H1 (cell line): ENCODE results near the gene KREMEN1. TPM values are rescaled to one million over a fixed set of nuclear protein-coding genes. Genes with fewer than 3 reads are reported as not detected.

ENCODE experiments used
- CTCF ChIA-PET: fragments of 300-600 bp; sonication (Branson Sonifier 250); formaldehyde crosslinking; loops from one replicate; lab custom pipeline; 2021; ENCODE audit not compliant: partially characterized antibody; lab: Charles Lee
- POLR2A ChIA-PET: fragments of 300-600 bp; sonication (Branson Sonifier 250); formaldehyde crosslinking; loops from one replicate; lab custom pipeline; 2021; ENCODE audit warnings: inconsistent platforms; ENCODE audit not compliant: partially characterized antibody; lab: Charles Lee
- DNase-seq, 2 experiments: peaks; one replicate each; pipeline versions ENCODE4 v3.0.0 to v3.0.0-alpha.2; 2010 to 2022; ENCODE audit warnings: low spot score in 2 of 2, low read depth in 1 of 2, mixed read lengths in 1 of 2
- FAIRE-seq: peaks from 2 replicates; lab custom pipeline; 2011; peaks lifted over from hg19 to GRCh38; lab: Jason Lieb, UNC
- H2AFZ ChIP-seq: 2 replicates; pipeline ENCODE4 v1.8.1; 2012; ENCODE audit warnings: low read length, inconsistent platforms
- H2AK5ac ChIP-seq: 2 replicates; pipeline ENCODE4 v1.6.1; 2013; ENCODE audit warnings: low read depth, low read length
- H2BK120ac ChIP-seq: replicated peaks from 2 replicates; pipeline ENCODE3; 2013; ENCODE audit warnings: low read depth, low read length, inconsistent platforms
- H2BK12ac ChIP-seq: 2 replicates; pipeline ENCODE4 v1.6.1; 2013; ENCODE audit warnings: low read depth, low read length
- H2BK15ac ChIP-seq: 2 replicates; pipeline ENCODE4 v1.6.1; 2013; ENCODE audit warnings: low read length
- H2BK20ac ChIP-seq: 2 replicates; pipeline ENCODE4 v1.6.1; 2013; ENCODE audit warnings: low read length
- H2BK5ac ChIP-seq: 2 replicates; pipeline ENCODE4 v1.6.1; 2013; ENCODE audit warnings: low read depth, low read length
- H3K14ac ChIP-seq: 2 replicates; pipeline ENCODE4 v1.6.1; 2013; ENCODE audit warnings: inconsistent platforms; ENCODE audit not compliant: insufficient read length
- H3K18ac ChIP-seq: 2 replicates; pipeline ENCODE4 v1.6.1; 2013; ENCODE audit warnings: low read length; ENCODE audit errors: extremely low read depth
- H3K23ac ChIP-seq: 2 replicates; pipeline ENCODE4 v1.6.1; 2013; ENCODE audit warnings: inconsistent platforms; ENCODE audit not compliant: insufficient read length
- H3K23me2 ChIP-seq: 2 replicates; pipeline ENCODE4 v1.6.1; 2013; ENCODE audit warnings: low read depth, low read length
- H3K27ac ChIP-seq: 2 replicates; pipeline ENCODE4 v1.6.1; 2011; ENCODE audit warnings: low read depth, low read length, inconsistent platforms
- H3K27me3 ChIP-seq, 4 experiments: replicated peaks in 1 of 4; 1 replicate in 1 of 4; 2 replicates in 3 of 4; pipeline versions ENCODE4 v1.6.1 to v1.8.1; 2011 to 2013; ENCODE audit warnings: low read length in 3 of 4, mild to moderate bottlenecking in 3 of 4, inconsistent platforms in 2 of 4, mixed read lengths in 2 of 4, moderate library complexity in 1 of 4; ENCODE audit not compliant: control insufficient read depth in 3 of 4, insufficient read depth in 3 of 4; ENCODE audit errors: extremely low read depth in 1 of 4
- H3K36me3 ChIP-seq, 4 experiments: 2 replicates each; pipeline versions ENCODE4 v1.6.1 to v1.8.1; 2011 to 2013; ENCODE audit warnings: mild to moderate bottlenecking in 4 of 4, low read length in 3 of 4, moderate library complexity in 2 of 4, control low read depth in 1 of 4, inconsistent platforms in 1 of 4; ENCODE audit not compliant: insufficient read depth in 4 of 4, control insufficient read depth in 2 of 4
- H3K4ac ChIP-seq: replicated peaks from 2 replicates; pipeline ENCODE3; 2013; ENCODE audit warnings: low read length, low read depth, mixed read lengths, inconsistent platforms; ENCODE audit not compliant: insufficient read length
- H3K4me1 ChIP-seq, 4 experiments: replicated peaks in 1 of 4; 1 replicate in 1 of 4; 2 replicates in 3 of 4; pipeline versions ENCODE4 v1.6.1 to v1.8.1; 2011 to 2013; ENCODE audit warnings: low read length in 3 of 4, inconsistent platforms in 2 of 4, mixed read lengths in 1 of 4; ENCODE audit not compliant: insufficient read depth in 4 of 4, control insufficient read depth in 3 of 4
- H3K4me2 ChIP-seq, 2 experiments: 2 replicates each; pipeline versions ENCODE4 v1.6.1 to v1.8.1; 2011 to 2013; ENCODE audit warnings: low read depth in 2 of 2, low read length in 2 of 2, control low read depth in 1 of 2, inconsistent platforms in 1 of 2, mild to moderate bottlenecking in 1 of 2; ENCODE audit not compliant: insufficient read depth in 1 of 2
- H3K4me3 ChIP-seq, 4 experiments: fragments of 200-600, 300-600 bp in 1 of 4; sonication (generic), shearing (Covaris generic), sonication (Bioruptor Twin) in 1 of 4; 2 replicates each; pipeline versions ENCODE4 v1.5.1 to v1.8.1; 2011 to 2016; ENCODE audit warnings: low read length in 4 of 4, low read depth in 3 of 4, control low read depth in 2 of 4, inconsistent platforms in 2 of 4, mild to moderate bottlenecking in 2 of 4, mixed read lengths in 1 of 4, moderate library complexity in 1 of 4; ENCODE audit not compliant: insufficient read depth in 2 of 4; ENCODE audit errors: extremely low read depth in 1 of 4
- H3K56ac ChIP-seq: replicated peaks from 2 replicates; pipeline ENCODE3; 2013; ENCODE audit warnings: low read depth, mild to moderate bottlenecking, mixed read lengths, low read length, inconsistent platforms; ENCODE audit not compliant: insufficient read length
- H3K79me1 ChIP-seq: 2 replicates; pipeline ENCODE4 v1.6.1; 2013; ENCODE audit warnings: low read depth, low read length, control low read depth
- H3K79me2 ChIP-seq, 2 experiments: 2 replicates each; pipeline versions ENCODE4 v1.6.1 to v1.8.1; 2012 to 2013; ENCODE audit warnings: low read length in 2 of 2, mild to moderate bottlenecking in 2 of 2, inconsistent platforms in 1 of 2; ENCODE audit not compliant: insufficient read depth in 2 of 2, control insufficient read depth in 1 of 2
- H3K9ac ChIP-seq, 4 experiments: replicated peaks in 1 of 4; 1 replicate in 1 of 4; 2 replicates in 3 of 4; pipeline versions ENCODE4 v1.6.1 to v1.8.1; 2011 to 2013; ENCODE audit warnings: low read depth in 3 of 4, low read length in 3 of 4, control low read depth in 2 of 4, mild to moderate bottlenecking in 2 of 4, moderate library complexity in 2 of 4, inconsistent platforms in 1 of 4; ENCODE audit errors: extremely low read depth in 1 of 4
- H3K9me3 ChIP-seq, 2 experiments: 2 replicates each; pipeline versions ENCODE4 v1.6.1 to v1.8.1; 2012 to 2013; ENCODE audit warnings: mild to moderate bottlenecking in 2 of 2, moderate library complexity in 2 of 2, control low read depth in 1 of 2, inconsistent platforms in 1 of 2, low read depth in 1 of 2, low read length in 1 of 2, mixed read lengths in 1 of 2; ENCODE audit not compliant: insufficient read depth in 2 of 2
- H4K20me1 ChIP-seq, 2 experiments: replicated peaks in 1 of 2; 2 replicates each; pipeline versions ENCODE3 to v1.8.1; 2011 to 2013; ENCODE audit warnings: inconsistent platforms in 2 of 2, low read length in 2 of 2, mild to moderate bottlenecking in 1 of 2; ENCODE audit not compliant: insufficient read depth in 2 of 2, control insufficient read depth in 1 of 2
- H4K5ac ChIP-seq: 2 replicates; pipeline ENCODE4 v1.6.1; 2013; ENCODE audit warnings: low read length, low read depth, mixed read lengths, inconsistent platforms; ENCODE audit not compliant: insufficient read length
- H4K8ac ChIP-seq: 2 replicates; pipeline ENCODE4 v1.8.0; 2013; ENCODE audit warnings: mild to moderate bottlenecking, moderate library complexity, low read length, inconsistent platforms; ENCODE audit not compliant: insufficient read depth; ENCODE audit errors: extremely low read depth
- H4K91ac ChIP-seq: replicated peaks from 2 replicates; pipeline ENCODE3; 2013; ENCODE audit warnings: low read length, mixed read lengths, inconsistent platforms; ENCODE audit not compliant: insufficient read length
- BACH1 ChIP-seq: IDR thresholded peaks from 2 replicates; pipeline ENCODE4 v1.6.1; 2012; ENCODE audit warnings: low read length, improper control_type of control experiment
- BCL11A ChIP-seq, 2 experiments: IDR thresholded peaks; one replicate each; pipeline ENCODE4 v1.6.1; 2011; ENCODE audit warnings: low read depth in 2 of 2, low read length in 2 of 2, mild to moderate bottlenecking in 2 of 2
- CREB1 ChIP-seq: IDR thresholded peaks from 2 replicates; pipeline ENCODE4 v1.6.1; 2012; ENCODE audit warnings: inconsistent platforms
- KDM4A ChIP-seq: IDR thresholded peaks from one replicate; pipeline ENCODE4 v1.7.1; 2012; ENCODE audit warnings: low read depth, mild to moderate bottlenecking, moderate library complexity, low read length, inconsistent platforms; ENCODE audit not compliant: severe bottlenecking
- MAX ChIP-seq: IDR thresholded peaks from 2 replicates; pipeline ENCODE4 v1.6.1; 2012; ENCODE audit warnings: inconsistent platforms
- RBBP5 ChIP-seq: IDR thresholded peaks from 2 replicates; pipeline ENCODE4 v1.7.1; 2012; ENCODE audit warnings: low read depth, mild to moderate bottlenecking, inconsistent platforms, low read length, moderate library complexity, borderline replicate concordance
- TAF1 ChIP-seq: IDR thresholded peaks from 2 replicates; pipeline ENCODE4 v1.6.1; 2011; ENCODE audit warnings: mild to moderate bottlenecking, low read depth, low read length
- WGBS, 2 experiments: shearing (Covaris generic) in 1 of 2; methylation state at CpG; one replicate each; pipeline versions ENCODE4 v1.1.6 to v1.1.7; 2013 to 2015; ENCODE audit warnings: low lambda C conversion rate in 2 of 2, mixed read lengths in 2 of 2, inconsistent platforms in 1 of 2, low coverage in 1 of 2, missing lambda C conversion rate in 1 of 2; ENCODE audit not compliant: insufficient replicate concordance in 2 of 2, insufficient coverage in 1 of 2, insufficient read length in 1 of 2; ENCODE audit errors: extremely low coverage in 1 of 2, missing lambda C conversion rate in 1 of 2; 5-methylcytosine and 5-hydroxymethylcytosine counted together
- polyA plus RNA-seq, 7 experiments: library from polyadenylated mRNA; depleted of rRNA in 3 of 7; stranded (reverse) in 5 of 7; unstranded in 2 of 7; fragments of >200 nt in 5 of 7; fragments of 200-250 nt in 2 of 7; gene quantifications; 1 replicate in 5 of 7; 2 replicates in 1 of 7; 4 replicates in 1 of 7; pipeline versions ENCODE4 v1.2.1 to v1.2.3, GENCODE V29; 2011 to 2013; ENCODE audit warnings: missing spikeins in 2 of 7, mixed read lengths in 2 of 7
- total RNA-seq: library from RNA; stranded (reverse); fragmentation: NEBNext Ultra II Directional; extraction: Animal tissue kit (Norgen Biotek cat#: 25700); gene quantifications from 2 replicates; pipeline ENCODE4 v1.2.1, GENCODE V29; 2021

Gene KREMEN1
- total and polyA plus RNA-seq, 2 of the 8 experiments (the other 6 are each of a cell fraction or from before 2014, with no cell fraction given): 2.1 to 3.2 TPM

GRCh38 chr22:29115682-29116288 is 43.0 kb downstream of the KREMEN1 start:
- no peak for TF ChIP-seq TAF1
- no peak for TF ChIP-seq CREB1
- no peak for TF ChIP-seq MAX
- TF ChIP-seq RBBP5: no peak
- TF ChIP-seq BACH1: no peak
- TF ChIP-seq BCL11A (IDR thresholded peaks at IDR 0.05; ENCODE audit: low read depth in 2 of 2, low read length in 2 of 2): no peak
- TF ChIP-seq KDM4A: no peak
- TF ChIP-seq, all 59 proteins: peak for 0
- Histone ChIP-seq H2BK12ac (no peak overlapping the region), H3K4me3 (no peak overlapping the region), H3K14ac (no peak overlapping the region), H4K20me1 (no peaks in the 10 kb centered on the region), H4K5ac (no peak overlapping the region), H2BK5ac (no peak overlapping the region), H3K79me2 (no peaks in the 10 kb centered on the region), H3K23ac (no peak overlapping the region), H3K9me3 (peaks cover 4 to 6% of the 10 kb centered on the region in 2 experiments; a peak in 3 of 4 replicates), H2BK120ac (no peak overlapping the region), H3K18ac (no peak overlapping the region), H2BK20ac (no peak overlapping the region), H3K4me2 (no peak overlapping the region), H3K27ac (no peak overlapping the region), H2AK5ac (no peak overlapping the region), H4K91ac (no peak overlapping the region), H3K79me1 (no peaks in the 10 kb centered on the region), H3K4me1 (peaks cover 0 to 2% (median 0%) of the 10 kb centered on the region in 4 experiments; a peak in 1 of 7 replicates), H3K9ac (no peak overlapping the region), H3K36me3 (no peaks in the 10 kb centered on the region), H2BK15ac (no peak overlapping the region), H3K27me3 (no peaks in the 10 kb centered on the region), H3K56ac (no peak overlapping the region), H2AFZ (no peak overlapping the region), H4K8ac (no peak overlapping the region), H3K23me2 (peaks cover 3% of the 10 kb centered on the region; the same call in 1 of the 2 replicates), H3K4ac (no peak overlapping the region)
- ChIA-PET CTCF (interaction anchor here (1.0 kb wide), 1 partner anchor 17 kb away, joined by 3 read pairs; no protein-coding TSS in a partner anchor), POLR2A (no interaction called here)
- no peak for FAIRE-seq
- WGBS, 2 experiments: 94% methylated on average over 2 of the region's 2 CpGs; no CpG with 5 or more reads in 1 of the 2 experiments
- DNase-seq: no peak
